GM12872 (cell line): ENCODE measurements around the gene RNF186.

Experiments used
- TF ChIP-seq, protein P1 (sequence below): IDR thresholded peaks from 3 replicates; pipeline ENCODE4 v1.5.1; 2011; ENCODE audit warnings: low read depth, mild to moderate bottlenecking, low read length, moderate library complexity; ENCODE audit not compliant: insufficient read depth

The RNF186 gene, protein sequence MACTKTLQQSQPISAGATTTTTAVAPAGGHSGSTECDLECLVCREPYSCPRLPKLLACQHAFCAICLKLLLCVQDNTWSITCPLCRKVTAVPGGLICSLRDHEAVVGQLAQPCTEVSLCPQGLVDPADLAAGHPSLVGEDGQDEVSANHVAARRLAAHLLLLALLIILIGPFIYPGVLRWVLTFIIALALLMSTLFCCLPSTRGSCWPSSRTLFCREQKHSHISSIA

DNA sequence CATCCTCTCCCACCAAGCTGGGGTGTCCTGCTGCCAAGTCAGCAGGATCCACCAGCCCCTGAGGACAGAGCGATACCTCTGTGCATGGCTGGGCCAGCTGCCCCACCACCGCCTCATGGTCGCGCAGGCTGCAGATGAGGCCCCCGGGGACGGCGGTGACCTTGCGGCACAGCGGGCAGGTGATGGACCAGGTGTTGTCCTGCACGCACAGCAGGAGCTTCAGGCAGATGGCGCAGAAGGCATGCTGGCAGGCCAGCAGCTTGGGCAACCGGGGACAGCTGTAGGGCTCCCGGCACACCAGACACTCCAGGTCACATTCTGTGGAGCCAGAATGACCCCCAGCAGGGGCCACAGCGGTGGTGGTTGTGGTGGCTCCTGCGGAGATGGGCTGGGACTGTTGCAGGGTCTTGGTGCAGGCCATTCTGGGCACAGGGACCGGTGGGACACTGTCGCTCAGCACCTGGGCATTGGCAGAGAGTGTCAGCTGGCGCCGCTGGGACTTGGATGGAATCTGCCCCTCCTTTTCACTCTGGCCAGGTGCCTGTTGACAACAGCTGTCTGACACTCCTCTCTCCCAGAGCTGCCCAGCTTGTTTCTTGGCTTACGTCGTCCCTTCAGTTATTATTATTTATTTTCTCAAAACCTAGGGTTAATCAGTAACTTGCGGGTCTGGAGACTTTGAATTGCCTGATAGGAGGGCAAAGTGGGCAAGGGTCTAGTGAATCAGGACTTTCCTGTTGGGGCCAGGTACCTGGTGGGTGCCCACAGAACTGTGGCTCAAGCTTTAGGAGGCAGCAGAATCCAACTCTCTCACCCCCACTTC lies at the start of gene RNF186:
Gene RNF186 (minus strand): TSS at position 603 of the 823 bp plus-strand sequence. CDS start 182 bp downstream, at position 421.
- TF ChIP-seq, protein P1, sequence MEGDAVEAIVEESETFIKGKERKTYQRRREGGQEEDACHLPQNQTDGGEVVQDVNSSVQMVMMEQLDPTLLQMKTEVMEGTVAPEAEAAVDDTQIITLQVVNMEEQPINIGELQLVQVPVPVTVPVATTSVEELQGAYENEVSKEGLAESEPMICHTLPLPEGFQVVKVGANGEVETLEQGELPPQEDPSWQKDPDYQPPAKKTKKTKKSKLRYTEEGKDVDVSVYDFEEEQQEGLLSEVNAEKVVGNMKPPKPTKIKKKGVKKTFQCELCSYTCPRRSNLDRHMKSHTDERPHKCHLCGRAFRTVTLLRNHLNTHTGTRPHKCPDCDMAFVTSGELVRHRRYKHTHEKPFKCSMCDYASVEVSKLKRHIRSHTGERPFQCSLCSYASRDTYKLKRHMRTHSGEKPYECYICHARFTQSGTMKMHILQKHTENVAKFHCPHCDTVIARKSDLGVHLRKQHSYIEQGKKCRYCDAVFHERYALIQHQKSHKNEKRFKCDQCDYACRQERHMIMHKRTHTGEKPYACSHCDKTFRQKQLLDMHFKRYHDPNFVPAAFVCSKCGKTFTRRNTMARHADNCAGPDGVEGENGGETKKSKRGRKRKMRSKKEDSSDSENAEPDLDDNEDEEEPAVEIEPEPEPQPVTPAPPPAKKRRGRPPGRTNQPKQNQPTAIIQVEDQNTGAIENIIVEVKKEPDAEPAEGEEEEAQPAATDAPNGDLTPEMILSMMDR, result no peak

DNA sequence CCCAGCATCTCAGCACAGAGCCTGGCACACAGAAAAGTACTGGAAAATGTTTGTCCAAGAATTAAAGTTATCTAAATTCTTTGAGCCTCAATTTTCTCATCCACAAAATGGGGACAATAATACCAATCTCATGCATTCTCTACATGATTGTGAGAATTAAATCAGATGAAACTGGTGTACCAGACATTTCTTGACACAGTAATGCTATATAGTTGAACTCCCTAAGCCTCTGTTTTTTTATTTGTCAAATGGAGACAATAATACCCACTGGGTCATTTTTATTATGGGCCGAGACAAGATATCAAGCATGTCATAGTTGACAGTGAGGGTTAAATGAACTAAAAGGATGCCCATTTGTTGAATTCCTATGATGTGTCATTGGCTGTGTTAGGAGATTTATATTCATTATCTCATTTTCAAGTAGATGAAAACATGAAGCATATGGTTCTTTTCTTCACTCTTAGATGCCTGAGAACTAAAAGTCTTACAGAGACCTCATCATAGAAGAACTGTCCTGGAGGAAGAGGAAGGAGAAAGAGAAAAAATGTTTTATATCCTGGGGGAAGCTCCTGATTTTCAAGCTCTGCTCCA lies 49.6 kb upstream of the RNF186 start:
- TF ChIP-seq, protein P1, result no peak

DNA sequence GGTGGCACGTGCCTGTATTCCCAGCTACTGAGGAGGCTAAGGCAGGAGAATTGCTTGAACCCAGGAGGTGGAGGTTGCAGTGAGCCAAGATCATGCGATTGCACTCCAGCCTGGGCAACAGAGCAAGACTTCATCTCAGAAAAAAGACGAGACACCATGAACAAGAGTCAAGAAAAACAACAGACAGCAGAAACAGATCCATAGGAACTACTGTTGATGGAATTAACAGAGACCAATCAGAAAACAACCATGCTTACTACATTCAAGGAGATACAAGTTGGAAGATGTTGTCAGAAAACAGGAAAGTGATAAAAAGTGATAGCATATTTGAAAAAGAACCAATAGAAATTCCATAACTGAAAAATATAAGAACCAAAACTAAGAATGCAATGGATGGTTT lies 47.9 kb upstream of the RNF186 start:
- TF ChIP-seq, protein P1, result no peak

DNA sequence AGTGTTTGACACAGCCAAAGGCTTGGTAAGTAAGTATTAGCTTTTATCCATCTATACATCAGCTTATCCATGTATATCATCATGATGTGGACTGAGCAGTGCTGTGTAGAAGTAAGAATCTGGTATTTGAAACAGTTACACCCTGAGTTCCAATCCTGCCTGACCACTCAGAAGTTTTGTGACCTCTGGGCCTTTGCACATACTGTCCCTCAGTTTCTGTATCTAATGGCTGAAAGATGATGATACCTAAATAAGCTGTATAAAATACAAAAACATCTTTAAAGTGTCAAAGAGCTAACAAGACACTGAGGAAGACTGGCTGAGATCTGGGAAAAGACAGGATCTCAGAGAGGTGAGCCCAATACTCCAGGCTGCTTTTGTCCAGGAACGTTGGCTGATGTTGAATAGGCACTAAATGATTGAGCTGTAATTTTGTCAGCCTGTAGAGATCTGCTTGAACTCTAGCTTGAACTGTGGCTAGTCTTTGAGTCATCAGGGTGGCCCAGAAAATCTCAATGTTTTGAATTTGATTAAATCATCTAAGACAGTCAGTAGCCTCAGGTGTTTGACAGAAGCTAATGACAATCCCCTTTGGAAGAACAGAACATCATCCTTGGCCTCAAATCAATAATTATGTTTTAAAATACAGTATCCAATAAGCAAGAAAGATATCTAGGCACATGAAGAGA lies 46.9 kb upstream of the RNF186 start:
- TF ChIP-seq, protein P1, result no peak

DNA sequence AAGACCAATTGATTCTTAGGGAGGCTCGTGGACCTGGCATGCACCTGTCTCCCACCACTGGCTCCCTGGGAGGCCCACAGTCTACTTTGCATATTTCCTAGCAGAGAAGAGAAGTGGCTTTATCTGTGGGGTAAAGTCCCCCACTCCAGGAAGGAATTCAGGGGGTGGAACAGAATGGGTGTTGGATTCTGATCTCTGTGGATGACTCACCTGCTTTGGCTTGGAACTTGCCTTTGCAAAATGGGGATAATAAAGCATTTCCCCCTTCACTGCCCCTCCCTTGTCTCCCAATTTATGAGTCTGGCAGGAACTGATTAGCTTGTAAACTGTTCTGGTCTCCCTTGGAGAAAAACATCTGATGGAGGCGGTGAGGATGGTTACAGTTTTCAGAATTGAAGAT lies 46.0 kb upstream of the RNF186 start:
- TF ChIP-seq, protein P1, result no peak

DNA sequence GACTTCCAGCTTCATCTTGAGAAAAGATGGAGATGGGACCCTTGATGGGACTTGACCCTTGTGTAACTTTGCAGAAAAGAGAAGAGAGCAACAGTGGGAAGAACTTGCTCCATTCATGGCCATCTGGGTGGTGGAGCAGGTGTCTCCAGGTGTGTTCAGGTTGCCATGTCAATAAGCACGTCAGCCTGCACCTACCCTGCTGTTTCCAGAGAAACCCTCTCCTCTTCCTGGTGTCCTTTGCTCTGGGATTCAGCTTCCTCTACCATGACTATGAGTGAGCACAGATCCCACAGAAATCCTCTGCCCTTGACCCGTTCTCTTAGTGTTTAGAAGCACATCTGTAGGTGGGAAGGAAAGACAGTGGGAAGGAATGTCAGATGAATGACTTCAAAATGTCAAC lies 45.3 kb upstream of the RNF186 start:
- TF ChIP-seq, protein P1, result no peak

DNA sequence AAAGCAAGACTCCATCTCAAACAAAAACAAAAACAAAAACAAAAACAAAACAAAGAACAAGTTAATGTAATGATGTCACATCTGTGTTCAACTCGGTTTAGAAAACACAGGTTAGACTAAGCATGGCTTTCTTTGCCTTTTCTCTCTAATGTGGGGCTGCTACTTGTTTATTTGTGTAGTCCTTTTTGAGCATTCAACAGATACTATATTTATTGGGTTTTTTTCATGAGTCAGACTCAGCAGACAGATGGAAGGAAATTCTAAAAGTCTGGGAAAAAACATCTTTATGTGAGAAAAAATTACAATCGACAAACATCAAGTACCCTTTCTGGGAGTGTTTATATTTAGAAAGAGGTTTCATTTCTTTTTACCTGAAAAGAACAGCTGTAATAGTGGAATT lies 44.8 kb upstream of the RNF186 start:
- TF ChIP-seq, protein P1, result no peak
